ENCODE data around the gene PTPRB.
A peak's percentile ranks its signal among the peaks of the same experiment; 100 is the strongest.

The PTPRB gene

GRCh38 chr12:70637303-70638085, at the start of gene PTPRB:
Gene PTPRB, minus strand, starts transcription at chr12:70637429. Its CDS starts 34 bp downstream, at chr12:70637395.
- Histone ChIP-seq H2AFZ (ENCODE audit: low read depth, low read length) (no peak within 1 kb of the TSS), H3K4me3 (ENCODE audit: low read length) (no peak within 1 kb of the TSS), H3K36me3 (ENCODE audit: insufficient read depth, low read length) (no peaks in the 10 kb centered on the region), H3K9me3 (ENCODE audit: low read length) (no peaks in the 10 kb centered on the region), H3K27me3 (ENCODE audit: insufficient read depth, low read length) (no peaks in the 10 kb centered on the region), H3K4me1 (ENCODE audit: insufficient read depth, low read length) (no peaks in the 10 kb centered on the region)

GRCh38 chr12:70686907-70687306, 49.7 kb upstream of the PTPRB start:
- H3K9me3 ChIP-seq (ENCODE audit: low read length) = no peaks in the 10 kb centered on the region
- H3K4me1 ChIP-seq (ENCODE audit: insufficient read depth, low read length) = peaks cover 3% of the 10 kb centered on the region
- H3K4me3 ChIP-seq (ENCODE audit: low read length) = no peak overlapping the region
- H3K36me3 ChIP-seq (ENCODE audit: insufficient read depth, low read length) = no peaks in the 10 kb centered on the region
- H2AFZ ChIP-seq (ENCODE audit: low read depth, low read length) = no peak overlapping the region
- H3K27me3 ChIP-seq (ENCODE audit: insufficient read depth, low read length) = no peaks in the 10 kb centered on the region

- no peak overlapping the region for H3K4me3 ChIP-seq (ENCODE audit: low read length)
- H3K27me3 ChIP-seq (ENCODE audit: insufficient read depth, low read length) = no peaks in the 10 kb centered on the region
- H3K36me3 ChIP-seq (ENCODE audit: insufficient read depth, low read length) = no peaks in the 10 kb centered on the region
- H3K4me1 ChIP-seq (ENCODE audit: insufficient read depth, low read length) = peaks cover 3% of the 10 kb centered on the region
- H3K9me3 ChIP-seq (ENCODE audit: low read length) = no peaks in the 10 kb centered on the region
- H2AFZ ChIP-seq (ENCODE audit: low read depth, low read length) = no peak overlapping the region
Measured at GRCh38 chr12:70686299-70686698, 49.1 kb upstream of the PTPRB start.

- no peaks in the 10 kb centered on the region for H3K36me3 ChIP-seq (ENCODE audit: insufficient read depth, low read length)
- H3K27me3 ChIP-seq (ENCODE audit: insufficient read depth, low read length) = no peaks in the 10 kb centered on the region
- no peak overlapping the region for H3K4me3 ChIP-seq (ENCODE audit: low read length)
- no peaks in the 10 kb centered on the region for H3K9me3 ChIP-seq (ENCODE audit: low read length)
- H2AFZ ChIP-seq (ENCODE audit: low read depth, low read length) = no peak overlapping the region
- H3K4me1 ChIP-seq (ENCODE audit: insufficient read depth, low read length) = no peaks in the 10 kb centered on the region
Measured at GRCh38 chr12:70683976-70684375, 46.7 kb upstream of the PTPRB start.

- Histone ChIP-seq H3K27me3 (ENCODE audit: insufficient read depth, low read length) (no peaks in the 10 kb centered on the region), H3K4me3 (ENCODE audit: low read length) (no peak overlapping the region), H2AFZ (ENCODE audit: low read depth, low read length) (no peak overlapping the region), H3K9me3 (ENCODE audit: low read length) (no peaks in the 10 kb centered on the region), H3K4me1 (ENCODE audit: insufficient read depth, low read length) (no peaks in the 10 kb centered on the region), H3K36me3 (ENCODE audit: insufficient read depth, low read length) (no peaks in the 10 kb centered on the region)
Measured at GRCh38 chr12:70671698-70672097, 34.5 kb upstream of the PTPRB start.

GRCh38 chr12:70670948-70671347, 33.7 kb upstream of the PTPRB start:
- Histone ChIP-seq H3K27me3 (ENCODE audit: insufficient read depth, low read length) (no peaks in the 10 kb centered on the region), H3K9me3 (ENCODE audit: low read length) (no peaks in the 10 kb centered on the region), H3K36me3 (ENCODE audit: insufficient read depth, low read length) (no peaks in the 10 kb centered on the region), H3K4me3 (ENCODE audit: low read length) (no peak overlapping the region), H2AFZ (ENCODE audit: low read depth, low read length) (no peak overlapping the region), H3K4me1 (ENCODE audit: insufficient read depth, low read length) (no peaks in the 10 kb centered on the region)

GRCh38 chr12:70667253-70667652, 30.0 kb upstream of the PTPRB start:
- Histone ChIP-seq H3K4me1 (ENCODE audit: insufficient read depth, low read length) (peaks cover 14% of the 10 kb centered on the region), H2AFZ (ENCODE audit: low read depth, low read length) (no peak overlapping the region), H3K27me3 (ENCODE audit: insufficient read depth, low read length) (no peaks in the 10 kb centered on the region)

GRCh38 chr12:70666364-70666763, 29.1 kb upstream of the PTPRB start:
- Histone ChIP-seq H2AFZ (ENCODE audit: low read depth, low read length) (no peak overlapping the region), H3K9me3 (ENCODE audit: low read length) (no peaks in the 10 kb centered on the region), H3K36me3 (ENCODE audit: insufficient read depth, low read length) (no peaks in the 10 kb centered on the region), H3K4me1 (ENCODE audit: insufficient read depth, low read length) (peaks cover 14% of the 10 kb centered on the region), H3K27me3 (ENCODE audit: insufficient read depth, low read length) (no peaks in the 10 kb centered on the region), H3K4me3 (ENCODE audit: low read length) (no peak overlapping the region)

More at GRCh38 chr12:70667253-70667652, 30.0 kb upstream of the PTPRB start:
- no peaks in the 10 kb centered on the region for H3K36me3 ChIP-seq (ENCODE audit: insufficient read depth, low read length)
- no peaks in the 10 kb centered on the region for H3K9me3 ChIP-seq (ENCODE audit: low read length)
- H3K4me3 ChIP-seq (ENCODE audit: low read length) = no peak overlapping the region

- Histone ChIP-seq H3K9me3 (ENCODE audit: low read length) (no peaks in the 10 kb centered on the region), H3K27me3 (ENCODE audit: insufficient read depth, low read length) (no peaks in the 10 kb centered on the region), H3K36me3 (ENCODE audit: insufficient read depth, low read length) (no peaks in the 10 kb centered on the region), H3K4me1 (ENCODE audit: insufficient read depth, low read length) (peaks cover 14% of the 10 kb centered on the region), H3K4me3 (ENCODE audit: low read length) (peak overlapping the region; percentile 25), H2AFZ (ENCODE audit: low read depth, low read length) (peak overlapping the region; percentile 75)
Measured at GRCh38 chr12:70664465-70664881, 27.2 kb upstream of the PTPRB start.

GRCh38 chr12:70663838-70664237, 26.6 kb upstream of the PTPRB start:
- Histone ChIP-seq H3K4me1 (ENCODE audit: insufficient read depth, low read length) (peaks cover 14% of the 10 kb centered on the region), H3K27me3 (ENCODE audit: insufficient read depth, low read length) (no peaks in the 10 kb centered on the region), H2AFZ (ENCODE audit: low read depth, low read length) (peak overlapping the region; percentile 75), H3K4me3 (ENCODE audit: low read length) (peak overlapping the region; percentile 25), H3K9me3 (ENCODE audit: low read length) (no peaks in the 10 kb centered on the region), H3K36me3 (ENCODE audit: insufficient read depth, low read length) (no peaks in the 10 kb centered on the region)

GRCh38 chr12:70661466-70662161, 24.4 kb upstream of the PTPRB start:
- peaks cover 14% of the 10 kb centered on the region for H3K4me1 ChIP-seq (ENCODE audit: insufficient read depth, low read length)
- no peaks in the 10 kb centered on the region for H3K27me3 ChIP-seq (ENCODE audit: insufficient read depth, low read length)
- no peaks in the 10 kb centered on the region for H3K36me3 ChIP-seq (ENCODE audit: insufficient read depth, low read length)
- H2AFZ ChIP-seq (ENCODE audit: low read depth, low read length) = no peak overlapping the region
- H3K9me3 ChIP-seq (ENCODE audit: low read length) = no peaks in the 10 kb centered on the region
- no peak overlapping the region for H3K4me3 ChIP-seq (ENCODE audit: low read length)

GRCh38 chr12:70660620-70661219, 23.5 kb upstream of the PTPRB start:
- H2AFZ ChIP-seq (ENCODE audit: low read depth, low read length) = no peak overlapping the region
- no peak overlapping the region for H3K4me3 ChIP-seq (ENCODE audit: low read length)
- no peaks in the 10 kb centered on the region for H3K27me3 ChIP-seq (ENCODE audit: insufficient read depth, low read length)
- H3K4me1 ChIP-seq (ENCODE audit: insufficient read depth, low read length) = peaks cover 14% of the 10 kb centered on the region
- H3K9me3 ChIP-seq (ENCODE audit: low read length) = no peaks in the 10 kb centered on the region
- H3K36me3 ChIP-seq (ENCODE audit: insufficient read depth, low read length) = no peaks in the 10 kb centered on the region

- Histone ChIP-seq H3K4me3 (ENCODE audit: low read length) (no peak overlapping the region), H3K9me3 (ENCODE audit: low read length) (no peaks in the 10 kb centered on the region), H3K36me3 (ENCODE audit: insufficient read depth, low read length) (no peaks in the 10 kb centered on the region), H3K4me1 (ENCODE audit: insufficient read depth, low read length) (peaks cover 14% of the 10 kb centered on the region), H2AFZ (ENCODE audit: low read depth, low read length) (no peak overlapping the region), H3K27me3 (ENCODE audit: insufficient read depth, low read length) (no peaks in the 10 kb centered on the region)
Measured at GRCh38 chr12:70660002-70660604, 22.9 kb upstream of the PTPRB start.
